Gastroesophageal sphincter (tissue), 3 donors: Measurements from ENCODE around the gene MRPL20.

Experiments
- CTCF ChIP-seq, 4 experiments: fragments of 200-600 bp in 2 of 4; fragments of 450-650 bp in 2 of 4; sonication (generic) in 1 of 4; IDR thresholded peaks; one replicate each; pipeline ENCODE4 v1.5.1; 2017 to 2019; ENCODE audit warnings: antibody characterized with exemption in 4 of 4, mild to moderate bottlenecking in 2 of 4, moderate library complexity in 2 of 4
- POLR2AphosphoS5 ChIP-seq: sonication (generic); formaldehyde crosslinking; IDR thresholded peaks from one replicate; pipeline ENCODE4 v1.6.1; 2017; ENCODE audit warnings: antibody characterized with exemption

- TF ChIP-seq POLR2AphosphoS5 (no peak), CTCF (IDR thresholded peaks at IDR 0.05) (peak in 1 of 4 experiments; percentile 2)
Measured at GRCh38 chr1:1407636-1408318, 684 bp upstream of the MRPL20 start.
